ENCODE measurements around the gene PPP1R14C.

The PPP1R14C gene

GRCh38 chr6:150243620-150244314 lies 100.9 kb downstream of the PPP1R14C start:
- Histone ChIP-seq H3K4me1 (ENCODE audit: control insufficient read depth, insufficient read depth, low read length, poor library complexity, severe bottlenecking) (no peaks in the 10 kb centered on the region), H3K36me3 (ENCODE audit: control insufficient read depth, insufficient read depth, low read length) (no peaks in the 10 kb centered on the region), H3K9me3 (ENCODE audit: control insufficient read depth, low read length) (no peaks in the 10 kb centered on the region), H3K27me3 (replicated peaks; ENCODE audit: control insufficient read depth, insufficient read depth, low read length, poor library complexity, severe bottlenecking) (no peaks in the 10 kb centered on the region), H3K4me3 (ENCODE audit: insufficient read depth, low read depth, low read length, poor library complexity, severe bottlenecking) (no peak overlapping the region), H3K27ac (ENCODE audit: insufficient read depth, low read length, poor library complexity, severe bottlenecking) (no peak overlapping the region)
- no peak for DNase-seq

- DNase-seq, result no peak
- Histone ChIP-seq H3K36me3 (ENCODE audit: control insufficient read depth, insufficient read depth, low read length) (no peaks in the 10 kb centered on the region), H3K4me1 (ENCODE audit: control insufficient read depth, insufficient read depth, low read length, poor library complexity, severe bottlenecking) (no peaks in the 10 kb centered on the region), H3K27ac (ENCODE audit: insufficient read depth, low read length, poor library complexity, severe bottlenecking) (no peak overlapping the region), H3K9me3 (ENCODE audit: control insufficient read depth, low read length) (no peaks in the 10 kb centered on the region), H3K4me3 (ENCODE audit: insufficient read depth, low read depth, low read length, poor library complexity, severe bottlenecking) (no peak overlapping the region), H3K27me3 (replicated peaks; ENCODE audit: control insufficient read depth, insufficient read depth, low read length, poor library complexity, severe bottlenecking) (no peaks in the 10 kb centered on the region)
Observed at GRCh38 chr6:150245148-150245935, 102.5 kb downstream of the PPP1R14C start.

GRCh38 chr6:150247803-150248202 lies 105.0 kb downstream of the PPP1R14C start:
- no peak for DNase-seq
- H3K27me3 ChIP-seq (replicated peaks; ENCODE audit: control insufficient read depth, insufficient read depth, low read length, poor library complexity, severe bottlenecking), result no peaks in the 10 kb centered on the region
- H3K4me3 ChIP-seq (ENCODE audit: insufficient read depth, low read depth, low read length, poor library complexity, severe bottlenecking), result no peak overlapping the region
- no peaks in the 10 kb centered on the region for H3K4me1 ChIP-seq (ENCODE audit: control insufficient read depth, insufficient read depth, low read length, poor library complexity, severe bottlenecking)
- H3K9me3 ChIP-seq (ENCODE audit: control insufficient read depth, low read length), result no peaks in the 10 kb centered on the region
- H3K36me3 ChIP-seq (ENCODE audit: control insufficient read depth, insufficient read depth, low read length), result no peaks in the 10 kb centered on the region
- H3K27ac ChIP-seq (ENCODE audit: insufficient read depth, low read length, poor library complexity, severe bottlenecking), result no peak overlapping the region

- Histone ChIP-seq H3K27ac (ENCODE audit: insufficient read depth, low read length, poor library complexity, severe bottlenecking) (no peak overlapping the region), H3K27me3 (replicated peaks; ENCODE audit: control insufficient read depth, insufficient read depth, low read length, poor library complexity, severe bottlenecking) (no peaks in the 10 kb centered on the region), H3K4me3 (ENCODE audit: insufficient read depth, low read depth, low read length, poor library complexity, severe bottlenecking) (no peak overlapping the region), H3K4me1 (ENCODE audit: control insufficient read depth, insufficient read depth, low read length, poor library complexity, severe bottlenecking) (no peaks in the 10 kb centered on the region), H3K9me3 (ENCODE audit: control insufficient read depth, low read length) (no peaks in the 10 kb centered on the region), H3K36me3 (ENCODE audit: control insufficient read depth, insufficient read depth, low read length) (no peaks in the 10 kb centered on the region)
- DNase-seq, result no peak
Observed at GRCh38 chr6:150248300-150248699, 105.5 kb downstream of the PPP1R14C start.

- H3K9me3 ChIP-seq (ENCODE audit: control insufficient read depth, low read length), result no peaks in the 10 kb centered on the region
- no peaks in the 10 kb centered on the region for H3K27me3 ChIP-seq (replicated peaks; ENCODE audit: control insufficient read depth, insufficient read depth, low read length, poor library complexity, severe bottlenecking)
- H3K4me1 ChIP-seq (ENCODE audit: control insufficient read depth, insufficient read depth, low read length, poor library complexity, severe bottlenecking), result no peaks in the 10 kb centered on the region
- no peaks in the 10 kb centered on the region for H3K36me3 ChIP-seq (ENCODE audit: control insufficient read depth, insufficient read depth, low read length)
- DNase-seq, result no peak
- H3K27ac ChIP-seq (ENCODE audit: insufficient read depth, low read length, poor library complexity, severe bottlenecking), result no peak overlapping the region
- no peak overlapping the region for H3K4me3 ChIP-seq (ENCODE audit: insufficient read depth, low read depth, low read length, poor library complexity, severe bottlenecking)
Observed at GRCh38 chr6:150249261-150249660, 106.4 kb downstream of the PPP1R14C start.

GRCh38 chr6:150250826-150251225 lies 108.0 kb downstream of the PPP1R14C start:
- no peak overlapping the region for H3K4me3 ChIP-seq (ENCODE audit: insufficient read depth, low read depth, low read length, poor library complexity, severe bottlenecking)
- no peak overlapping the region for H3K27ac ChIP-seq (ENCODE audit: insufficient read depth, low read length, poor library complexity, severe bottlenecking)
- no peaks in the 10 kb centered on the region for H3K4me1 ChIP-seq (ENCODE audit: control insufficient read depth, insufficient read depth, low read length, poor library complexity, severe bottlenecking)
- no peaks in the 10 kb centered on the region for H3K27me3 ChIP-seq (replicated peaks; ENCODE audit: control insufficient read depth, insufficient read depth, low read length, poor library complexity, severe bottlenecking)
- no peaks in the 10 kb centered on the region for H3K36me3 ChIP-seq (ENCODE audit: control insufficient read depth, insufficient read depth, low read length)
- H3K9me3 ChIP-seq (ENCODE audit: control insufficient read depth, low read length), result no peaks in the 10 kb centered on the region
- DNase-seq, result no peak

GRCh38 chr6:150251566-150252186 lies 108.8 kb downstream of the PPP1R14C start:
- H3K27me3 ChIP-seq (replicated peaks; ENCODE audit: control insufficient read depth, insufficient read depth, low read length, poor library complexity, severe bottlenecking), result no peaks in the 10 kb centered on the region
- no peaks in the 10 kb centered on the region for H3K36me3 ChIP-seq (ENCODE audit: control insufficient read depth, insufficient read depth, low read length)
- no peak overlapping the region for H3K27ac ChIP-seq (ENCODE audit: insufficient read depth, low read length, poor library complexity, severe bottlenecking)
- no peak overlapping the region for H3K4me3 ChIP-seq (ENCODE audit: insufficient read depth, low read depth, low read length, poor library complexity, severe bottlenecking)
- no peaks in the 10 kb centered on the region for H3K4me1 ChIP-seq (ENCODE audit: control insufficient read depth, insufficient read depth, low read length, poor library complexity, severe bottlenecking)
- no peak for DNase-seq
- no peaks in the 10 kb centered on the region for H3K9me3 ChIP-seq (ENCODE audit: control insufficient read depth, low read length)

GRCh38 chr6:150252714-150253444 lies 110.0 kb downstream of the PPP1R14C start:
- H3K27ac ChIP-seq (ENCODE audit: insufficient read depth, low read length, poor library complexity, severe bottlenecking), result no peak overlapping the region

GRCh38 chr6:150253489-150253888 lies 110.6 kb downstream of the PPP1R14C start:
- H3K27ac ChIP-seq (ENCODE audit: insufficient read depth, low read length, poor library complexity, severe bottlenecking), result no peak overlapping the region
- H3K27me3 ChIP-seq (replicated peaks; ENCODE audit: control insufficient read depth, insufficient read depth, low read length, poor library complexity, severe bottlenecking), result no peaks in the 10 kb centered on the region
- DNase-seq, result no peak
- H3K36me3 ChIP-seq (ENCODE audit: control insufficient read depth, insufficient read depth, low read length), result no peaks in the 10 kb centered on the region
- H3K4me1 ChIP-seq (ENCODE audit: control insufficient read depth, insufficient read depth, low read length, poor library complexity, severe bottlenecking), result no peaks in the 10 kb centered on the region
- no peak overlapping the region for H3K4me3 ChIP-seq (ENCODE audit: insufficient read depth, low read depth, low read length, poor library complexity, severe bottlenecking)
- H3K9me3 ChIP-seq (ENCODE audit: control insufficient read depth, low read length), result no peaks in the 10 kb centered on the region

More at GRCh38 chr6:150252714-150253444, 110.0 kb downstream of the PPP1R14C start:
- Histone ChIP-seq H3K9me3 (ENCODE audit: control insufficient read depth, low read length) (no peaks in the 10 kb centered on the region), H3K36me3 (ENCODE audit: control insufficient read depth, insufficient read depth, low read length) (no peaks in the 10 kb centered on the region), H3K27me3 (replicated peaks; ENCODE audit: control insufficient read depth, insufficient read depth, low read length, poor library complexity, severe bottlenecking) (no peaks in the 10 kb centered on the region), H3K4me3 (ENCODE audit: insufficient read depth, low read depth, low read length, poor library complexity, severe bottlenecking) (no peak overlapping the region), H3K4me1 (ENCODE audit: control insufficient read depth, insufficient read depth, low read length, poor library complexity, severe bottlenecking) (no peaks in the 10 kb centered on the region)
- no peak for DNase-seq

Data from effector memory CD4-positive, alpha-beta T cell (primary cell).